Trophoblast cell (in vitro differentiated cells and primary cell): ENCODE data around the gene PRDM16.

Source experiments
- DNase-seq, 2 donors: peaks; one replicate each; pipeline ENCODE4 v3.0.0-alpha.2; 2016
- H2AFZ ChIP-seq: 2 replicates; pipeline ENCODE4 v1.6.1; 2013; ENCODE audit warnings: low read length, moderate library complexity, mild to moderate bottlenecking; ENCODE audit not compliant: insufficient read depth, poor library complexity
- H2AK5ac ChIP-seq: 2 replicates; pipeline ENCODE4 v1.6.1; 2013; ENCODE audit warnings: mild to moderate bottlenecking, low read length
- H2BK120ac ChIP-seq: 2 replicates; pipeline ENCODE4 v1.6.1; 2013; ENCODE audit warnings: low read length, mild to moderate bottlenecking, moderate library complexity; ENCODE audit not compliant: insufficient read depth, poor library complexity
- H2BK12ac ChIP-seq: 2 replicates; pipeline ENCODE4 v1.6.1; 2013; ENCODE audit warnings: mild to moderate bottlenecking, low read length, moderate library complexity
- H2BK5ac ChIP-seq: 2 replicates; pipeline ENCODE4 v1.6.1; 2013; ENCODE audit warnings: low read length, low read depth, moderate library complexity, mild to moderate bottlenecking; ENCODE audit not compliant: poor library complexity
- H3K14ac ChIP-seq: 2 replicates; pipeline ENCODE4 v1.6.1; 2013; ENCODE audit warnings: mild to moderate bottlenecking, low read length
- H3K18ac ChIP-seq: 2 replicates; pipeline ENCODE4 v1.6.1; 2013; ENCODE audit warnings: mild to moderate bottlenecking, low read length
- H3K23ac ChIP-seq: 2 replicates; pipeline ENCODE4 v1.6.1; 2013; ENCODE audit warnings: low read length
- H3K27ac ChIP-seq: 2 replicates; pipeline ENCODE4 v1.5.1; 2013; ENCODE audit warnings: low read depth, mild to moderate bottlenecking, inconsistent platforms, low read length, moderate library complexity
- H3K27me3 ChIP-seq: 2 replicates; pipeline ENCODE4 v1.6.1; 2013; ENCODE audit warnings: inconsistent platforms, mild to moderate bottlenecking, low read length, moderate library complexity; ENCODE audit not compliant: insufficient read depth
- H3K36me3 ChIP-seq, 2 experiments: 1 replicate in 1 of 2; 2 replicates in 1 of 2; pipeline ENCODE4 v1.6.1; 2013; ENCODE audit warnings: low read length in 2 of 2, mild to moderate bottlenecking in 2 of 2, moderate library complexity in 1 of 2; ENCODE audit not compliant: insufficient read depth in 2 of 2, control insufficient read depth in 1 of 2
- H3K4ac ChIP-seq: 2 replicates; pipeline ENCODE4 v1.6.1; 2013; ENCODE audit warnings: low read depth, mild to moderate bottlenecking, low read length, moderate library complexity
- H3K4me1 ChIP-seq, 2 experiments: 1 replicate in 1 of 2; 2 replicates in 1 of 2; pipeline ENCODE4 v1.6.1; 2013; ENCODE audit warnings: low read length in 2 of 2, mild to moderate bottlenecking in 2 of 2, moderate library complexity in 1 of 2; ENCODE audit not compliant: insufficient read depth in 2 of 2, control insufficient read depth in 1 of 2
- H3K4me2 ChIP-seq: 2 replicates; pipeline ENCODE4 v1.6.1; 2013; ENCODE audit warnings: inconsistent platforms, mild to moderate bottlenecking, low read length, moderate library complexity
- H3K4me3 ChIP-seq: 2 replicates; pipeline ENCODE4 v1.5.1; 2013; ENCODE audit warnings: mild to moderate bottlenecking, low read depth, low read length, inconsistent platforms
- H3K79me1 ChIP-seq: one replicate; pipeline ENCODE4 v1.6.1; 2013; ENCODE audit warnings: low read length
- H3K79me2 ChIP-seq: 2 replicates; pipeline ENCODE4 v1.6.1; 2013; ENCODE audit warnings: low read length, mild to moderate bottlenecking; ENCODE audit not compliant: control insufficient read depth, insufficient read depth, poor library complexity
- H3K9ac ChIP-seq: 2 replicates; pipeline ENCODE4 v1.6.1; 2013; ENCODE audit warnings: mild to moderate bottlenecking, low read length
- H3K9me3 ChIP-seq: 2 replicates; pipeline ENCODE4 v1.6.1; 2013; ENCODE audit warnings: low read depth, mild to moderate bottlenecking, control low read depth, inconsistent platforms, low read length; ENCODE audit not compliant: insufficient read depth
- H4K12ac ChIP-seq: 2 replicates; pipeline ENCODE4 v1.6.1; 2013; ENCODE audit warnings: low read depth, mild to moderate bottlenecking, low read length, moderate library complexity
- H4K8ac ChIP-seq: 2 replicates; pipeline ENCODE4 v1.6.1; 2013; ENCODE audit warnings: low read depth, mild to moderate bottlenecking, low read length, moderate library complexity
- H4K91ac ChIP-seq: one replicate; pipeline ENCODE4 v1.6.1; 2013; ENCODE audit warnings: low read depth, mild to moderate bottlenecking, low read length, moderate library complexity
- WGBS: extraction: QIAGEN DNeasy Blood & Tissue Kit; methylation state at CpG from one replicate; pipeline ENCODE4 v1.1.7; 2013; ENCODE audit warnings: missing lambda C conversion rate; ENCODE audit not compliant: insufficient read length, insufficient coverage; ENCODE audit errors: extremely low coverage; 5-methylcytosine and 5-hydroxymethylcytosine counted together

The PRDM16 gene

GRCh38 chr1:3483801-3484444 lies 414.9 kb downstream of the PRDM16 start:
- Histone ChIP-seq H3K9ac (no peak overlapping the region), H3K79me1 (no peaks in the 10 kb centered on the region), H2BK12ac (no peak overlapping the region), H4K8ac (no peak overlapping the region), H3K4me2 (no peak overlapping the region), H3K14ac (no peak overlapping the region), H3K4ac (no peak overlapping the region), H2BK120ac (no peak overlapping the region), H3K4me3 (no peak overlapping the region), H2AFZ (no peak overlapping the region), H3K36me3 (peaks cover 0 to 2% of the 10 kb centered on the region in 2 experiments), H4K91ac (no peak overlapping the region), H3K27me3 (no peaks in the 10 kb centered on the region), H3K4me1 (peaks cover 4 to 6% of the 10 kb centered on the region in 2 experiments), H3K23ac (no peak overlapping the region), H3K9me3 (no peaks in the 10 kb centered on the region), H3K18ac (no peak overlapping the region), H3K79me2 (no peaks in the 10 kb centered on the region), H4K12ac (no peak overlapping the region), H3K27ac (no peak overlapping the region), H2BK5ac (no peak overlapping the region), H2AK5ac (no peak overlapping the region)
- peak; percentile 84 to 85 for DNase-seq
- WGBS, result no CpG with 5 or more reads among the region's 31 CpGs

GRCh38 chr1:3485016-3485415 lies 416.0 kb downstream of the PRDM16 start:
- H2BK5ac ChIP-seq, result no peak overlapping the region
- peaks cover 4 to 6% of the 10 kb centered on the region in 2 experiments for H3K4me1 ChIP-seq
- H4K12ac ChIP-seq, result no peak overlapping the region
- WGBS, result no CpG with 5 or more reads among the region's 14 CpGs
- no peak overlapping the region for H2BK120ac ChIP-seq
- no peak overlapping the region for H3K23ac ChIP-seq
- H3K79me1 ChIP-seq, result no peaks in the 10 kb centered on the region
- H3K18ac ChIP-seq, result no peak overlapping the region
- no peak overlapping the region for H4K91ac ChIP-seq
- DNase-seq, result no peak
- H3K36me3 ChIP-seq, result no peaks in the 10 kb centered on the region
- no peak overlapping the region for H2BK12ac ChIP-seq
- H3K9ac ChIP-seq, result no peak overlapping the region
- H3K4ac ChIP-seq, result no peak overlapping the region
- H3K9me3 ChIP-seq, result peaks cover 2% of the 10 kb centered on the region
- no peaks in the 10 kb centered on the region for H3K27me3 ChIP-seq
- H2AFZ ChIP-seq, result no peak overlapping the region
- H3K4me2 ChIP-seq, result no peak overlapping the region
- no peak overlapping the region for H3K14ac ChIP-seq
- no peak overlapping the region for H2AK5ac ChIP-seq
- no peak overlapping the region for H4K8ac ChIP-seq
- no peak overlapping the region for H3K4me3 ChIP-seq
- no peak overlapping the region for H3K27ac ChIP-seq
- H3K79me2 ChIP-seq, result no peaks in the 10 kb centered on the region
